ENCODE data around the gene TBXA2R. TPM values are rescaled to one million over a fixed set of nuclear protein-coding genes. Genes with fewer than 3 reads are reported as not detected.

TBXA2R gene
- total and polyA plus RNA-seq, 2 donors from 2014 or later, result 6.7 to 8.8 TPM

- Histone ChIP-seq H3K27me3 (ENCODE audit: control insufficient read depth, insufficient read depth, low read length) (no peaks in the 10 kb centered on the region), H3K36me3 (ENCODE audit: control insufficient read depth in 2 of 3, insufficient read depth in 3 of 3, low read length in 3 of 3) (no peaks in the 10 kb centered on the region), H3K27ac (ENCODE audit: low read depth in 2 of 2, low read length in 2 of 2) (no peak overlapping the region), H3K4me1 (ENCODE audit: control insufficient read depth in 2 of 3, insufficient read depth in 2 of 3, low read depth in 1 of 3, low read length in 3 of 3) (no peaks in the 10 kb centered on the region), H3K4me3 (ENCODE audit: low read length in 3 of 3) (no peak overlapping the region), H3K9ac (ENCODE audit: low read length in 3 of 3) (no peak overlapping the region), H3K9me3 (ENCODE audit: control insufficient read depth in 2 of 3, insufficient read depth in 1 of 3, low read length in 3 of 3) (no peaks in the 10 kb centered on the region)
- no peak for TF ChIP-seq CTCF (IDR thresholded peaks at IDR 0.05; ENCODE audit: borderline replicate concordance, extremely low read depth, insufficient read depth)
- FAIRE-seq (no peak), DNase-seq (no peak)
- intact Hi-C loops (cut with DNase I), result no loop called here
Observed at GRCh38 chr19:3589439-3589838, 17.2 kb downstream of the TBXA2R start.

GRCh38 chr19:3586707-3587346 is 19.8 kb downstream of the TBXA2R start:
- no peak overlapping the region for H3K4me3 ChIP-seq (ENCODE audit: low read length in 3 of 3)
- no peaks in the 10 kb centered on the region for H3K9me3 ChIP-seq (ENCODE audit: control insufficient read depth in 2 of 3, insufficient read depth in 1 of 3, low read length in 3 of 3)
- FAIRE-seq (no peak), DNase-seq (no peak)
- intact Hi-C loops (cut with DNase I), result no loop called here
- H3K27ac ChIP-seq (ENCODE audit: low read depth in 2 of 2, low read length in 2 of 2), result no peak overlapping the region
- no peaks in the 10 kb centered on the region for H3K4me1 ChIP-seq (ENCODE audit: control insufficient read depth in 2 of 3, insufficient read depth in 2 of 3, low read depth in 1 of 3, low read length in 3 of 3)
- no peak overlapping the region for H3K9ac ChIP-seq (ENCODE audit: low read length in 3 of 3)
- H3K36me3 ChIP-seq (ENCODE audit: control insufficient read depth in 2 of 3, insufficient read depth in 3 of 3, low read length in 3 of 3), result no peaks in the 10 kb centered on the region
- TF ChIP-seq CTCF (IDR thresholded peaks at IDR 0.05; ENCODE audit: borderline replicate concordance, extremely low read depth, insufficient read depth), result no peak
- no peaks in the 10 kb centered on the region for H3K27me3 ChIP-seq (ENCODE audit: control insufficient read depth, insufficient read depth, low read length)

- DNase-seq (no peak), FAIRE-seq (no peak)
- Histone ChIP-seq H3K27me3 (ENCODE audit: control insufficient read depth, insufficient read depth, low read length) (no peaks in the 10 kb centered on the region), H3K4me3 (ENCODE audit: low read length in 3 of 3) (peak overlapping the region in 1 of 3 donors; percentile 49), H3K27ac (ENCODE audit: low read depth in 2 of 2, low read length in 2 of 2) (peak overlapping the region in 1 of 2 donors; percentile 60), H3K9me3 (ENCODE audit: control insufficient read depth in 2 of 3, insufficient read depth in 1 of 3, low read length in 3 of 3) (no peaks in the 10 kb centered on the region), H3K36me3 (ENCODE audit: control insufficient read depth in 2 of 3, insufficient read depth in 3 of 3, low read length in 3 of 3) (no peaks in the 10 kb centered on the region), H3K9ac (ENCODE audit: low read length in 3 of 3) (peak overlapping the region in 1 of 3 donors; percentile 34), H3K4me1 (ENCODE audit: control insufficient read depth in 2 of 3, insufficient read depth in 2 of 3, low read depth in 1 of 3, low read length in 3 of 3) (no peaks in the 10 kb centered on the region)
- peak; percentile 33 for TF ChIP-seq CTCF (IDR thresholded peaks at IDR 0.05; ENCODE audit: borderline replicate concordance, extremely low read depth, insufficient read depth)
- intact Hi-C loops (cut with DNase I), result no loop called here
Observed at GRCh38 chr19:3586127-3586626, 20.5 kb downstream of the TBXA2R start.
